K562 (cell line): Measurements from ENCODE around the gene MAP3K14. TPM values are rescaled to one million over a fixed set of nuclear protein-coding genes. Genes with fewer than 3 reads are reported as not detected.

ENCODE experiments used
- ATAC-seq: fragments of 200-7000 bp; cut with Tn5 transposase; 3 replicates; pipeline ENCODE4 v1.9.1; 2020; ENCODE audit warnings: moderate library complexity
- BruUV-seq: library from RNA; stranded (reverse); fragments of 400-500 nt; replicated peaks from 2 replicates; lab custom pipeline; 2021; lab: Mats Ljungman, UMichigan
- CTCF ChIA-PET: fragments of 300-600 bp; formaldehyde crosslinking; extraction: SDS; loops from one replicate; lab custom pipeline; 2021; ENCODE audit warnings: low intra/inter-chr PET ratio; lab: Yijun Ruan, JAX
- POLR2A ChIA-PET: fragments of 300-600, 350-650 bp; sonication (Branson Sonifier 250); formaldehyde crosslinking; extraction: SDS; loops from one replicate; lab custom pipeline; 2021; ENCODE audit warnings: antibody characterized with exemption, inconsistent platforms; lab: Yijun Ruan, JAX
- DNase-seq, 4 experiments: peaks; one replicate each; pipeline versions ENCODE4 v3.0.0 to v3.0.0-alpha.2; 2011 to 2018; ENCODE audit warnings: low spot score in 3 of 4, mixed read lengths in 3 of 4; ENCODE audit errors: extremely low read depth in 1 of 4
- FAIRE-seq: peaks from 2 replicates; lab custom pipeline; 2011; peaks lifted over from hg19 to GRCh38; lab: Jason Lieb, UNC
- H2AFZ ChIP-seq: 2 replicates; pipeline ENCODE4 v1.6.0; 2011; ENCODE audit warnings: low read depth, low read length, control low read depth, inconsistent platforms
- H3K27ac ChIP-seq: fragments of 200-600 bp; 3 replicates; pipeline ENCODE4 v1.8.0; 2011; ENCODE audit warnings: low read depth, mild to moderate bottlenecking, control low read depth, inconsistent platforms, low read length, moderate library complexity, mixed read lengths; ENCODE audit errors: extremely low read depth
- H3K27me3 ChIP-seq, 2 experiments: fragments of 300-600 bp in 1 of 2; 2 replicates in 1 of 2; 3 replicates in 1 of 2; pipeline versions ENCODE4 v1.6.0 to v1.8.0; 2011; ENCODE audit warnings: inconsistent platforms in 2 of 2, low read length in 2 of 2, mild to moderate bottlenecking in 1 of 2, mixed read lengths in 1 of 2, moderate library complexity in 1 of 2; ENCODE audit not compliant: control insufficient read depth in 2 of 2, insufficient read depth in 2 of 2
- H3K36me3 ChIP-seq: fragments of 300-600 bp; 3 replicates; pipeline ENCODE4 v1.8.0; 2011; ENCODE audit warnings: mild to moderate bottlenecking, low read length, inconsistent platforms; ENCODE audit not compliant: control insufficient read depth, insufficient read depth
- H3K4me1 ChIP-seq, 2 experiments: fragments of 200-600 bp in 1 of 2; replicated peaks in 1 of 2; 2 replicates in 1 of 2; 3 replicates in 1 of 2; pipeline versions ENCODE4 v1.5.1 to v1.8.0; 2011; ENCODE audit warnings: inconsistent platforms in 2 of 2, low read length in 2 of 2, mild to moderate bottlenecking in 1 of 2, mixed read lengths in 1 of 2, moderate library complexity in 1 of 2; ENCODE audit not compliant: control insufficient read depth in 2 of 2, insufficient read depth in 2 of 2
- H3K4me2 ChIP-seq: 2 replicates; pipeline ENCODE4 v1.6.1; 2011; ENCODE audit warnings: low read length, control low read depth, inconsistent platforms, mixed read lengths; ENCODE audit not compliant: insufficient read depth
- H3K4me3 ChIP-seq: fragments of 200-600 bp; sonication (generic), shearing (Covaris generic); 2 replicates; pipeline ENCODE4 v1.5.1; 2016; ENCODE audit warnings: control low read depth, inconsistent platforms
- H3K79me2 ChIP-seq: fragments of 200-600 bp; 3 replicates; pipeline ENCODE4 v1.8.0; 2011; ENCODE audit warnings: low read length, inconsistent platforms; ENCODE audit not compliant: control insufficient read depth, insufficient read depth
- H3K9ac ChIP-seq, 2 experiments: 2 replicates each; pipeline versions ENCODE4 v1.6.0 to v1.6.1; 2011; ENCODE audit warnings: low read depth in 2 of 2, low read length in 2 of 2, control low read depth in 1 of 2, inconsistent platforms in 1 of 2, mild to moderate bottlenecking in 1 of 2, mixed read lengths in 1 of 2; ENCODE audit not compliant: insufficient read depth in 1 of 2
- H3K9me1 ChIP-seq: one replicate; pipeline ENCODE4 v1.6.0; 2011; ENCODE audit warnings: inconsistent platforms, mild to moderate bottlenecking, low read length, moderate library complexity; ENCODE audit not compliant: control insufficient read depth, insufficient read depth
- H3K9me3 ChIP-seq: replicated peaks from 2 replicates; pipeline ENCODE4 v1.5.1; 2011; ENCODE audit warnings: low read depth, low read length, inconsistent platforms; ENCODE audit not compliant: control insufficient read depth, insufficient read depth
- H4K20me1 ChIP-seq: replicated peaks from 2 replicates; pipeline ENCODE4 v1.6.1; 2011; ENCODE audit warnings: low read length, inconsistent platforms, mixed read lengths; ENCODE audit not compliant: control insufficient read depth, insufficient read depth
- HIVEP1 ChIP-seq: fragments of 250-450 bp; sonication (Bioruptor Pico); IDR thresholded peaks from 2 replicates; pipeline ENCODE4 v1.4.0; 2020; ENCODE audit warnings: mild to moderate bottlenecking
- SLC30A9 ChIP-seq: fragments of 250-450 bp; sonication (Bioruptor Pico); IDR thresholded peaks from 2 replicates; pipeline ENCODE4 v1.8.0; 2022; ENCODE audit warnings: mild to moderate bottlenecking, moderate library complexity
- ZBTB11 ChIP-seq, 3 experiments: fragments of 200-800 bp in 1 of 3; fragments of 250-450 bp in 1 of 3; fragments of 450-650 bp in 1 of 3; sonication (Bioruptor Pico) in 1 of 3; sonication (Bioruptor generic) in 1 of 3; formaldehyde crosslinking in 1 of 3; IDR thresholded peaks; 2 replicates each; pipeline versions ENCODE4 v1.6.1 to v1.8.0; 2016 to 2022; ENCODE audit warnings: mild to moderate bottlenecking in 2 of 3, missing genetic modification characterization in 2 of 3, missing compliant biosample characterization in 1 of 3, moderate library complexity in 1 of 3
- WGBS: fragments of 100-300 bp; shearing (Covaris generic); methylation state at CpG from one replicate; pipeline ENCODE4 v1.1.6; 2016; ENCODE audit warnings: low coverage, mixed read lengths; ENCODE audit not compliant: insufficient coverage; ENCODE audit errors: missing lambda C conversion rate; 5-methylcytosine and 5-hydroxymethylcytosine counted together
- in situ Hi-C: fragments of 300-500 bp; cut with MboI; formaldehyde crosslinking; loops from 4 replicates; pipeline ENCODE4 v1.15.0; 2018; ENCODE audit warnings: inconsistent platforms, mixed read lengths
- intact Hi-C: fragments of 100-400 bp; cut with micrococcal nuclease; formaldehyde crosslinking; loops from 2 replicates; pipeline ENCODE4 v1.14.2; 2022
- polyA plus RNA-seq, 8 experiments: library from polyadenylated mRNA; depleted of rRNA in 4 of 8; stranded (reverse) in 5 of 8; unstranded in 3 of 8; fragments of >200 nt; fragmentation: Nextera tagmentation in 2 of 8; fragmentation: Illumina TruSeq in 1 of 8; extraction: Ambion mirVana in 2 of 8; extraction: Trizol in 1 of 8; gene quantifications; 2 replicates each; pipeline versions ENCODE4 v1.2.1 to v1.2.3, GENCODE V29; 2011 to 2014; ENCODE audit warnings: inconsistent platforms in 1 of 8, missing spikeins in 1 of 8
- total RNA-seq, 7 experiments: library from RNA; depleted of rRNA in 6 of 7; stranded (reverse); fragments of >200 nt in 6 of 7; fragmentation: Illumina TruSeq in 2 of 7; extraction: Trizol in 2 of 7; gene quantifications; 2 replicates each; pipeline versions ENCODE4 v1.2.1 to v1.2.3, GENCODE V29; 2011 to 2021; ENCODE audit warnings: low replicate concordance in 1 of 7
- TF ChIP-seq, protein P1 (sequence below): fragments of 250-450 bp; sonication (Bioruptor Pico); IDR thresholded peaks from 2 replicates; pipeline ENCODE4 v1.9.0; 2021; ENCODE audit warnings: mild to moderate bottlenecking

The MAP3K14 gene
- total and polyA plus RNA-seq, 9 of the 15 experiments (the other 6 are each of a cell fraction or from before 2014, with no cell fraction given): 0.45 to 8.7 (median 3.2) TPM

DNA sequence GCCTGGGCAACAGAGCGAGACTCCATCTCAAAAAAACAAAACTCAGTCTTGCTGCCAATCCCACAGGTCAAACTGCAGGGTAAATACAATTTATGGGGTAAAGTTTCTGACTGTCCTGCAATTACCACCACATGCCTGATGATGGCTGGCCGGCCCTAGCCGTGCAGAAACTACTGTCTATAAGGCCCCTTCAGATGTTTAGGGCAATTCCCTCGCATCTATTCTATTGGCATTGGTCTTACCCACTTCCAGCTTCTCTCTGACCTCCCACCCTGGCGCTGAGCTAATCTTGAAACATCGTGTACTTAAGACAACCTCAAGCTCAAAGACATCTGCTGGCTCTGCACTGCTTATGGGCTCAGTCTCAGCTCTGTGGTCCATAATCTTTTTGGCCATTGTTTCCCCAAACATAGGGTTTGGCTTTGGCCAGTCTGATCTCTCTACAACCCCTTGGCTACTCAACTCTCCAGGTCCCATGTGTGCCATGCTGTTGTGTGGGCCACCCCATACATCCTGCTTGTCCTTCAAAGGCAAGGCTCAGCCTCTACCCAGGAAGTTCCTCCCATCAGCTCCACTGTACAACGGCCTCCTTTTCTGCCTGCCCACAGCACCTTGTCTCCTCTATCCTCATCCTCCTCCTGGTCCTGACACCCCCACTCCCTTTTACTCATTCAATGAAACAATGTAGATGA is 16.6 kb downstream of the MAP3K14 start (continued):
- no peak for TF ChIP-seq ZBTB11 (CRISPR knock-in tag; IDR thresholded peaks at IDR 0.05)
- TF ChIP-seq HIVEP1 (CRISPR knock-in tag): no peak

GRCh38 chr17:45299361-45299760 is 17.5 kb downstream of the MAP3K14 start:
- WGBS: 80% methylated on average over 2 of the region's 2 CpGs
- peaks cover 8 to 12% of the 10 kb centered on the region in 2 experiments; a peak in 4 of 5 replicates for H3K4me1 ChIP-seq
- H2AFZ ChIP-seq: no peak overlapping the region
- BruUV-seq: no TSS peak
- H3K9me1 ChIP-seq: peaks cover 5% of the 10 kb centered on the region
- FAIRE-seq (no peak), ATAC-seq (no peak)
- H3K9me3 ChIP-seq: no peaks in the 10 kb centered on the region
- intact Hi-C loops (no loop called here), in situ Hi-C loops (no loop called here)
- H3K4me3 ChIP-seq: no peak overlapping the region
- H3K36me3 ChIP-seq: peaks cover 10% of the 10 kb centered on the region
- CTCF ChIA-PET: no interaction called here
- H3K79me2 ChIP-seq: peaks cover 29% of the 10 kb centered on the region
- no peak overlapping the region for H3K27ac ChIP-seq
- TF ChIP-seq SLC30A9: no peak
- TF ChIP-seq, protein P1, sequence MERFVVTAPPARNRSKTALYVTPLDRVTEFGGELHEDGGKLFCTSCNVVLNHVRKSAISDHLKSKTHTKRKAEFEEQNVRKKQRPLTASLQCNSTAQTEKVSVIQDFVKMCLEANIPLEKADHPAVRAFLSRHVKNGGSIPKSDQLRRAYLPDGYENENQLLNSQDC: no peak
- TF ChIP-seq, all 486 proteins: peak for 0
- peaks cover 20% of the 10 kb centered on the region for H4K20me1 ChIP-seq
- H3K9ac ChIP-seq: peak overlapping the region in 1 of 2 experiments; percentile 23; a peak in 1 of 4 replicates
- no peaks in the 10 kb centered on the region for H3K27me3 ChIP-seq
- POLR2A ChIA-PET: interaction anchor here (1.3 to 1.6 kb wide), 3 partner anchors 11 to 13 kb away, joined by 4 read pairs; no protein-coding TSS in a partner anchor
- DNase-seq: no peak
- no peak overlapping the region for H3K4me2 ChIP-seq
